ENCODE measurements around the gene MLLT11.
"Not testable (repeated sequence)": the region's sequence is repeated elsewhere in the genome, so short reads cannot be mapped to it uniquely, and the experiment has no call there.

The MLLT11 gene

GRCh38 chr1:151085953-151086559 is 25.9 kb downstream of the MLLT11 start:
- TF ChIP-seq CTCF (IDR thresholded peaks at IDR 0.05; ENCODE audit: control insufficient read depth, insufficient read depth, low read depth, low read length, missing control alignments): no peak
- DNase-seq (ENCODE audit: low read depth): no peak
- H3K4me3 ChIP-seq (ENCODE audit: control insufficient read depth, low read depth, low read length): no peak overlapping the region

DNA sequence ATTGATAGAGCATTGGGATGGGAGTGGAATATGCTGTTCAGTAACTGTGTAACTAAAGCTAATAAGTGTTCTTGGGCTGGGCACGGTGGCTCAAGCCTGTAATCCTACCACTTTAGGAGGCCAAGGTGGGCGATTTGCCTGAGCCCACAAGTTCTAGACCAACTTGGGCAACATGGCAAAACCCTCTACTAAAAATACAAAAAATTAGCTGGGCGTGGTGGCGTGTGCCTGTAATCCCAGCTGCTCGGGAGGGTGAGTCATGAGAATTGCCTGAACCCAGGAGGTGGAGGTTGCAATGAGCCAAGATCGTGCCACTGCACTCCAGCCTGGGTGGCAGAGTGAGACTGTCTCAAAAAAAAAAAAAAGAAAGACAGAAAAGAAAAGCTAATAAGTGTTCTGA is 37.2 kb downstream of the MLLT11 start:
- not testable (repeated sequence) for DNase-seq (ENCODE audit: low read depth); H3K4me3 ChIP-seq (ENCODE audit: control insufficient read depth, low read depth, low read length)

- H3K4me3 ChIP-seq (ENCODE audit: control insufficient read depth, low read depth, low read length): no peak overlapping the region
- DNase-seq (ENCODE audit: low read depth): no peak
- no peak for TF ChIP-seq CTCF (IDR thresholded peaks at IDR 0.05; ENCODE audit: control insufficient read depth, insufficient read depth, low read depth, low read length, missing control alignments)
Observed at GRCh38 chr1:151098126-151098525, 37.9 kb downstream of the MLLT11 start.

- no peak overlapping the region for H3K4me3 ChIP-seq (ENCODE audit: control insufficient read depth, low read depth, low read length)
- TF ChIP-seq CTCF (IDR thresholded peaks at IDR 0.05; ENCODE audit: control insufficient read depth, insufficient read depth, low read depth, low read length, missing control alignments): no peak
- no peak for DNase-seq (ENCODE audit: low read depth)
Observed at GRCh38 chr1:151104630-151105029, 44.4 kb downstream of the MLLT11 start.

- H3K4me3 ChIP-seq (ENCODE audit: control insufficient read depth, low read depth, low read length): no peak overlapping the region
- no peak for TF ChIP-seq CTCF (IDR thresholded peaks at IDR 0.05; ENCODE audit: control insufficient read depth, insufficient read depth, low read depth, low read length, missing control alignments)
- no peak for DNase-seq (ENCODE audit: low read depth)
Observed at GRCh38 chr1:151106894-151107293, 46.7 kb downstream of the MLLT11 start.

GRCh38 chr1:151108331-151108730 is 48.1 kb downstream of the MLLT11 start:
- no peak overlapping the region for H3K4me3 ChIP-seq (ENCODE audit: control insufficient read depth, low read depth, low read length)
- no peak for DNase-seq (ENCODE audit: low read depth)
- no peak for TF ChIP-seq CTCF (IDR thresholded peaks at IDR 0.05; ENCODE audit: control insufficient read depth, insufficient read depth, low read depth, low read length, missing control alignments)

DNA sequence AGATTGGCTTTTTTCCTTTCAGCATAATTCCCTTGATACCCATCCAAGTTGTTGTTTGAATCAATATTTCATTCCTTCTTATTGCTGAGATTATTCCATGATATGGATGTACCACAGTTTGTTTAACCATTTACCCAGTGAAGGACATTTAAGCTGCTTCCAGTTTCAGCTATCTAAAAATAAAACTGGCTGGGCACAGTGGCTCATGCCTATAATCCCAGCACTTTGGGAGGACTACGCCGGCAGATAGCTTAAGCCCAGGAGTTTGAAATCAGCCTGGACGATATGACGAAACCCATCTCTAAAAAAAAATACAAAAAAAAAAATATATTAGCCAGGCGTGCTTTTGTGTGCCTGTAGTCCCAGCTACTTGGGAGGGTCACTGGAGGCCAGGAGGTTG is 53.7 kb downstream of the MLLT11 start:
- TF ChIP-seq CTCF (IDR thresholded peaks at IDR 0.05; ENCODE audit: control insufficient read depth, insufficient read depth, low read depth, low read length, missing control alignments): no peak
- no peak for DNase-seq (ENCODE audit: low read depth)
- H3K4me3 ChIP-seq (ENCODE audit: control insufficient read depth, low read depth, low read length): no peak overlapping the region
